ENCODE data around the gene DGKI. TPM values are rescaled to one million over a fixed set of nuclear protein-coding genes. Genes with fewer than 3 reads are reported as not detected.

The DGKI gene
- total RNA-seq, 1 donor from 2014 or later: 5.5 TPM

GRCh38 chr7:137513091-137513490 is 333.7 kb downstream of the DGKI start:
- Histone ChIP-seq H4K20me1 (ENCODE audit: low read depth) (no peaks in the 10 kb centered on the region), H3K79me2 (ENCODE audit: low read depth) (no peaks in the 10 kb centered on the region), H3K4me2 (no peak overlapping the region), H3K27me3 (no peaks in the 10 kb centered on the region), H3K36me3 (no peaks in the 10 kb centered on the region), H3K9ac (no peak overlapping the region), H2AFZ (replicated peaks) (no peak overlapping the region), H3K9me3 (ENCODE audit: low read depth) (no peaks in the 10 kb centered on the region), H3F3A (ENCODE audit: low read depth) (no peaks in the 10 kb centered on the region), H3K27ac (no peak overlapping the region), H3K4me3 (no peak overlapping the region), H3K4me1 (no peaks in the 10 kb centered on the region)
- Mint-ChIP-seq H3K4me3 (no peak overlapping the region), H3K9me3 (no peaks in the 10 kb centered on the region), H3K4me1 (peaks cover 5% of the 10 kb centered on the region), H3K27me3 (ENCODE audit: insufficient read depth, low read depth) (no peaks in the 10 kb centered on the region), H3K36me3 (no peaks in the 10 kb centered on the region), H3K27ac (no peak overlapping the region)
- DNase-seq (ENCODE audit: low spot score): no peak
- TF ChIP-seq EZH2phosphoT487 (IDR thresholded peaks at IDR 0.05): no peak
- TF ChIP-seq CTCF (IDR thresholded peaks at IDR 0.05): no peak
- no peak for TF ChIP-seq EZH2 (IDR thresholded peaks at IDR 0.05)

GRCh38 chr7:137507096-137507495 is 339.7 kb downstream of the DGKI start:
- no peak overlapping the region for H3K27ac Mint-ChIP-seq
- no peak for DNase-seq (ENCODE audit: low spot score)
- Histone ChIP-seq H3K4me2 (no peak overlapping the region), H3K36me3 (no peaks in the 10 kb centered on the region), H3K4me1 (peaks cover 6% of the 10 kb centered on the region), H2AFZ (replicated peaks) (no peak overlapping the region), H3K79me2 (ENCODE audit: low read depth) (no peaks in the 10 kb centered on the region), H3K27ac (no peak overlapping the region), H3K9me3 (ENCODE audit: low read depth) (no peaks in the 10 kb centered on the region), H3F3A (ENCODE audit: low read depth) (no peaks in the 10 kb centered on the region), H3K27me3 (no peaks in the 10 kb centered on the region), H4K20me1 (ENCODE audit: low read depth) (no peaks in the 10 kb centered on the region), H3K9ac (no peak overlapping the region), H3K4me3 (no peak overlapping the region)
- H3K4me3 Mint-ChIP-seq: no peak overlapping the region
- H3K4me1 Mint-ChIP-seq: peaks cover 5% of the 10 kb centered on the region
- TF ChIP-seq CTCF (IDR thresholded peaks at IDR 0.05): no peak
- TF ChIP-seq EZH2 (IDR thresholded peaks at IDR 0.05): no peak
- no peak for TF ChIP-seq EZH2phosphoT487 (IDR thresholded peaks at IDR 0.05)
- H3K9me3 Mint-ChIP-seq: no peaks in the 10 kb centered on the region
- no peaks in the 10 kb centered on the region for H3K36me3 Mint-ChIP-seq
- H3K27me3 Mint-ChIP-seq (ENCODE audit: insufficient read depth, low read depth): no peaks in the 10 kb centered on the region

DNA sequence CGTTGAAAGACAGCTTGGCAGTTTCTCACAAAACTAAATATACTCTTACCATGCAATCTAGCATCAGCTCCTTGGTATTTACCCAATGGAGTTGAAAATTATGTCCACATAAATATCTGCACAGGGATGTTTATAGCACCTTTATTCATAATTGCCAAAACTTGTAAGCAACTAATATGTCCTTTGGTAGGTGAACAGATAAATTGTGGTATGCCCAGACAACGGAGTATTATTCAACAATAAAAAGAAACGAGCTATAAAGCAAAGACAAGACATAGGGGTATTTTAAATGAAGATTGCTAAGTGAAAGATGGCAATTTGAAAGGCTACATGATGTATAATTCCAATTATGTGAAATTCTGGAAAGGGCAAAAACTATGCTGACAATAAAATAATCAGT is 340.7 kb downstream of the DGKI start:
- H3K36me3 ChIP-seq: no peaks in the 10 kb centered on the region
- no peaks in the 10 kb centered on the region for H3K9me3 ChIP-seq (ENCODE audit: low read depth)
- Mint-ChIP-seq H3K27ac (no peak overlapping the region), H3K4me3 (no peak overlapping the region), H3K27me3 (ENCODE audit: insufficient read depth, low read depth) (no peaks in the 10 kb centered on the region), H3K4me1 (peaks cover 5% of the 10 kb centered on the region), H3K36me3 (no peaks in the 10 kb centered on the region), H3K9me3 (no peaks in the 10 kb centered on the region)
- no peak for TF ChIP-seq EZH2phosphoT487 (IDR thresholded peaks at IDR 0.05)
- TF ChIP-seq EZH2 (IDR thresholded peaks at IDR 0.05): no peak
- TF ChIP-seq CTCF (IDR thresholded peaks at IDR 0.05): no peak
- H3K4me3 ChIP-seq: no peak overlapping the region
- no peak overlapping the region for H3K27ac ChIP-seq
- no peaks in the 10 kb centered on the region for H3F3A ChIP-seq (ENCODE audit: low read depth)
- H3K4me2 ChIP-seq: no peak overlapping the region
- no peak overlapping the region for H2AFZ ChIP-seq (replicated peaks)
- H3K79me2 ChIP-seq (ENCODE audit: low read depth): no peaks in the 10 kb centered on the region
- no peak overlapping the region for H3K9ac ChIP-seq
- no peaks in the 10 kb centered on the region for H4K20me1 ChIP-seq (ENCODE audit: low read depth)
- no peak for DNase-seq (ENCODE audit: low spot score)
- H3K27me3 ChIP-seq: no peaks in the 10 kb centered on the region
- H3K4me1 ChIP-seq: peaks cover 6% of the 10 kb centered on the region

Data from neural progenitor cell (in vitro differentiated cells).